ENCODE results near the gene PRRG4.
"Not testable (repeated sequence)": the region's sequence is repeated elsewhere in the genome, so short reads cannot be mapped to it uniquely, and the experiment has no call there.

DNA sequence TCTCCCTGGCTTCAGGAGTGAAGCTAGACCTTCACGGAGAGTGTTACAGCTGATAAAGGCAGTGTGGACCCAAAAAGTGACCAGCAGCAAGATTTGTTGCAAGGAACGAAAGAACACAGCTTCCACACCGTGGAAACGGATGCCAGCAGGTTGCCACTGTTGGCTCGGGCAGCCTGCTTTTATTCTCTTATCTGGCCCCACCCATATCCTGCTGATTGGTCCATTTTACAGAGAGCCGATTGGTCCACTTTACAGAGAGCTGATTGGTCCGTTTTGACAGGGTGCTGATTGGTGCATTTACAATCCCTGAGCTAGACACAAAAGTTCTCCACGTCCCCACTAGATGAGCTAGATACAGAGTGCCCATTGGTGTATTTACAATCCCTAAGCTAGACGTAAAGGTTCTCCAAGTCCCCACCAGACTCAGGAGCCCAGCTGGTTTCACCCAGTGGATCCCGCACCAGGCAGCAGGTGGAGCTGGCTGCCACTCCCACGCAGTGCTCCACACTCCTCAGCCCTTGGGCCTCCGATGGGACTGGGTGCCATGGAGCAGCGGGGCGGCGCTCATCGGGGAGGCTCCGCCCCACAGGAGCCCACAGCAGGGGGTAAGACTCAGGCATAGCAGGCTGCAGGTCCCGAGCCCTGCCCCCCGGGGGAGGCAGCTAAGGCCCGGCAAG lies 58.1 kb downstream of the PRRG4 start:
- not testable (repeated sequence) for TF ChIP-seq EZH2phosphoT487 (IDR thresholded peaks at IDR 0.05; ENCODE audit: low read depth)
- TF ChIP-seq, protein P1, sequence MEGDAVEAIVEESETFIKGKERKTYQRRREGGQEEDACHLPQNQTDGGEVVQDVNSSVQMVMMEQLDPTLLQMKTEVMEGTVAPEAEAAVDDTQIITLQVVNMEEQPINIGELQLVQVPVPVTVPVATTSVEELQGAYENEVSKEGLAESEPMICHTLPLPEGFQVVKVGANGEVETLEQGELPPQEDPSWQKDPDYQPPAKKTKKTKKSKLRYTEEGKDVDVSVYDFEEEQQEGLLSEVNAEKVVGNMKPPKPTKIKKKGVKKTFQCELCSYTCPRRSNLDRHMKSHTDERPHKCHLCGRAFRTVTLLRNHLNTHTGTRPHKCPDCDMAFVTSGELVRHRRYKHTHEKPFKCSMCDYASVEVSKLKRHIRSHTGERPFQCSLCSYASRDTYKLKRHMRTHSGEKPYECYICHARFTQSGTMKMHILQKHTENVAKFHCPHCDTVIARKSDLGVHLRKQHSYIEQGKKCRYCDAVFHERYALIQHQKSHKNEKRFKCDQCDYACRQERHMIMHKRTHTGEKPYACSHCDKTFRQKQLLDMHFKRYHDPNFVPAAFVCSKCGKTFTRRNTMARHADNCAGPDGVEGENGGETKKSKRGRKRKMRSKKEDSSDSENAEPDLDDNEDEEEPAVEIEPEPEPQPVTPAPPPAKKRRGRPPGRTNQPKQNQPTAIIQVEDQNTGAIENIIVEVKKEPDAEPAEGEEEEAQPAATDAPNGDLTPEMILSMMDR (IDR thresholded peaks at IDR 0.05; ENCODE audit: low read depth, low read length): not testable (repeated sequence)

Measured in OCI-LY3 (cell line).